ENCODE measurements around the gene BRSK1.

The BRSK1 gene

GRCh38 chr19:55283548-55284377 lies at the start of gene BRSK1:
BRSK1 (plus strand) TSS chr19:55283997; CDS start chr19:55284443, 446 bp downstream.
- H3K27ac ChIP-seq = no peak within 1 kb of the TSS
- no peak for TF ChIP-seq ZFX (IDR thresholded peaks at IDR 0.05)
- no peak for TF ChIP-seq CTCF (conservative IDR thresholded peaks at IDR 0.05)

- no peak overlapping the region for H3K27ac ChIP-seq
- TF ChIP-seq ZFX (IDR thresholded peaks at IDR 0.05) (no peak), CTCF (conservative IDR thresholded peaks at IDR 0.05) (no peak)
Measured at GRCh38 chr19:55238030-55238429, 45.8 kb upstream of the BRSK1 start.

- no peak overlapping the region for H3K27ac ChIP-seq
Measured at GRCh38 chr19:55239004-55239403, 44.8 kb upstream of the BRSK1 start.

GRCh38 chr19:55240713-55241020 lies 43.1 kb upstream of the BRSK1 start:
- H3K27ac ChIP-seq = no peak overlapping the region
- TF ChIP-seq ZFX (IDR thresholded peaks at IDR 0.05) = no peak
- no peak for TF ChIP-seq CTCF (conservative IDR thresholded peaks at IDR 0.05)

More at GRCh38 chr19:55239004-55239403, 44.8 kb upstream of the BRSK1 start:
- TF ChIP-seq ZFX (IDR thresholded peaks at IDR 0.05) (no peak), CTCF (conservative IDR thresholded peaks at IDR 0.05) (no peak)

- no peak for TF ChIP-seq CTCF (conservative IDR thresholded peaks at IDR 0.05)
- TF ChIP-seq ZFX (IDR thresholded peaks at IDR 0.05) = no peak
- no peak overlapping the region for H3K27ac ChIP-seq
Measured at GRCh38 chr19:55241143-55241934, 42.5 kb upstream of the BRSK1 start.

- TF ChIP-seq ZFX (IDR thresholded peaks at IDR 0.05) (no peak), CTCF (conservative IDR thresholded peaks at IDR 0.05) (no peak)
- no peak overlapping the region for H3K27ac ChIP-seq
Measured at GRCh38 chr19:55241935-55242464, 41.8 kb upstream of the BRSK1 start.

- TF ChIP-seq CTCF (conservative IDR thresholded peaks at IDR 0.05) (no peak), ZFX (IDR thresholded peaks at IDR 0.05) (no peak)
- no peak overlapping the region for H3K27ac ChIP-seq
Measured at GRCh38 chr19:55242517-55242916, 41.3 kb upstream of the BRSK1 start.

All from C4-2B (cell line).